DND-41 (cell line): ENCODE measurements around the gene KCNG1.
"Not testable (repeated sequence)": the region's sequence is repeated elsewhere in the genome, so short reads cannot be mapped to it uniquely, and the experiment has no call there.

Experiments used
- ATAC-seq: fragments of 200-7000 bp; cut with Tn5 transposase; 3 replicates; pipeline ENCODE4 v1.9.1; 2021; ENCODE audit warnings: low read depth; ENCODE audit not compliant: insufficient read depth
- DNase-seq: peaks from one replicate; pipeline ENCODE4 v3.0.0-alpha.2; 2020
- H2AFZ ChIP-seq: 2 replicates; pipeline ENCODE4 v1.6.0; 2012; ENCODE audit warnings: low read depth, low read length
- H3K27ac ChIP-seq: 2 replicates; pipeline ENCODE4 v1.5.1; 2012; ENCODE audit warnings: low read length, inconsistent platforms
- H3K27me3 ChIP-seq: fragments of 200-600 bp; sonication (generic); 2 replicates; pipeline ENCODE4 v1.6.0; 2012; ENCODE audit warnings: low read length, mild to moderate bottlenecking, inconsistent platforms; ENCODE audit not compliant: insufficient read depth, poor library complexity
- H3K36me3 ChIP-seq: 2 replicates; pipeline ENCODE4 v1.5.1; 2012; ENCODE audit warnings: low read length, inconsistent platforms; ENCODE audit not compliant: insufficient read depth
- H3K4me1 ChIP-seq: 2 replicates; pipeline ENCODE4 v1.5.1; 2012; ENCODE audit warnings: mild to moderate bottlenecking, low read length; ENCODE audit not compliant: insufficient read depth
- H3K4me2 ChIP-seq: 2 replicates; pipeline ENCODE4 v1.6.0; 2012; ENCODE audit warnings: mild to moderate bottlenecking, moderate library complexity, low read length, inconsistent platforms; ENCODE audit not compliant: insufficient read depth
- H3K4me3 ChIP-seq, 2 experiments: fragments of 200-600 bp in 1 of 2; shearing (Covaris generic) in 1 of 2; 2 replicates each; pipeline ENCODE4 v1.5.1; 2012 to 2016; ENCODE audit warnings: inconsistent platforms in 2 of 2, low read length in 2 of 2, mild to moderate bottlenecking in 2 of 2, low read depth in 1 of 2, moderate library complexity in 1 of 2
- H3K79me2 ChIP-seq: 2 replicates; pipeline ENCODE4 v1.6.0; 2012; ENCODE audit warnings: low read length, inconsistent platforms; ENCODE audit not compliant: insufficient read depth
- H3K9ac ChIP-seq: 2 replicates; pipeline ENCODE4 v1.6.0; 2012; ENCODE audit warnings: low read depth, mild to moderate bottlenecking, inconsistent platforms, low read length, moderate library complexity
- H3K9me3 ChIP-seq: 2 replicates; pipeline ENCODE4 v1.5.1; 2012; ENCODE audit warnings: low read length, moderate library complexity, mild to moderate bottlenecking, inconsistent platforms; ENCODE audit not compliant: insufficient read depth, severe bottlenecking
- H4K20me1 ChIP-seq: 2 replicates; pipeline ENCODE4 v1.6.0; 2012; ENCODE audit warnings: low read length; ENCODE audit not compliant: insufficient read depth
- EZH2 ChIP-seq: IDR thresholded peaks from 3 replicates; pipeline ENCODE4 v1.6.1; 2012; ENCODE audit warnings: borderline replicate concordance, low read depth, mild to moderate bottlenecking, moderate library complexity, low read length, inconsistent platforms; ENCODE audit not compliant: severe bottlenecking
- TF ChIP-seq, protein P1 (sequence below): IDR thresholded peaks from 2 replicates; pipeline ENCODE4 v1.5.1; 2012; ENCODE audit warnings: borderline replicate concordance, low read length, moderate library complexity, mild to moderate bottlenecking; ENCODE audit not compliant: poor library complexity, severe bottlenecking; ENCODE audit errors: extremely low read depth

KCNG1 gene

DNA sequence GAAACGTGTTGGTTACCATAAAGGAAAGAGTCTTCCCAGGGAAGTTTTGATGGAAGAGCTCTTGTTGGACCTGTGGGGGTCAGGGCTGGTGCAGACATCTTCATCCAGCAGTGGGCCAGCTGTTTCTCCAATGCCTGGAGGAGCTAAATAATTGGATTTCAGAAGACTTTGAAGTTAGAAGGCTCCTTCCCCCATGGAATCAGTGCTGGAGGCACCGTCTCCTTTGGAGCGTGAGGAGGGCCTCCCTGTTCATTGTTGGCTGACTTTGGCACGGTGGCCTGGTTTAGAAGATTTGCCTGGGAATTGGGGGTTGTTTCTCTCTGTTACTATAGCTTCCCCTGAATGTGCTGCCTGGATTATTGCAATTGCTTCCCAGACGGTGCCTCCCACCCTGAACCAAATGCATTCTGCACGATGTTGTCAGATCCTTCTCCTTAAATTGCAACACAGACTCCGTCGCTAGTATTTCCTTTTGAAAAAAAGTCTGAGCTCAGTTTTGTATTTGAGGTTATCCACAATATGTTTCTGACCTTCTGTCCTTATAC lies 27.7 kb upstream of the KCNG1 start:
- no peak overlapping the region for H3K27ac ChIP-seq
- no peaks in the 10 kb centered on the region for H3K79me2 ChIP-seq
- H3K4me2 ChIP-seq: no peak overlapping the region
- TF ChIP-seq, protein P1, sequence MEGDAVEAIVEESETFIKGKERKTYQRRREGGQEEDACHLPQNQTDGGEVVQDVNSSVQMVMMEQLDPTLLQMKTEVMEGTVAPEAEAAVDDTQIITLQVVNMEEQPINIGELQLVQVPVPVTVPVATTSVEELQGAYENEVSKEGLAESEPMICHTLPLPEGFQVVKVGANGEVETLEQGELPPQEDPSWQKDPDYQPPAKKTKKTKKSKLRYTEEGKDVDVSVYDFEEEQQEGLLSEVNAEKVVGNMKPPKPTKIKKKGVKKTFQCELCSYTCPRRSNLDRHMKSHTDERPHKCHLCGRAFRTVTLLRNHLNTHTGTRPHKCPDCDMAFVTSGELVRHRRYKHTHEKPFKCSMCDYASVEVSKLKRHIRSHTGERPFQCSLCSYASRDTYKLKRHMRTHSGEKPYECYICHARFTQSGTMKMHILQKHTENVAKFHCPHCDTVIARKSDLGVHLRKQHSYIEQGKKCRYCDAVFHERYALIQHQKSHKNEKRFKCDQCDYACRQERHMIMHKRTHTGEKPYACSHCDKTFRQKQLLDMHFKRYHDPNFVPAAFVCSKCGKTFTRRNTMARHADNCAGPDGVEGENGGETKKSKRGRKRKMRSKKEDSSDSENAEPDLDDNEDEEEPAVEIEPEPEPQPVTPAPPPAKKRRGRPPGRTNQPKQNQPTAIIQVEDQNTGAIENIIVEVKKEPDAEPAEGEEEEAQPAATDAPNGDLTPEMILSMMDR: no peak
- no peak for TF ChIP-seq EZH2
- H3K36me3 ChIP-seq: no peaks in the 10 kb centered on the region
- no peaks in the 10 kb centered on the region for H4K20me1 ChIP-seq
- no peaks in the 10 kb centered on the region for H3K27me3 ChIP-seq
- H3K9me3 ChIP-seq: peaks cover 4% of the 10 kb centered on the region
- no peak for ATAC-seq
- H3K9ac ChIP-seq: no peak overlapping the region
- H3K4me3 ChIP-seq: no peak overlapping the region
- no peaks in the 10 kb centered on the region for H3K4me1 ChIP-seq
- DNase-seq: no peak
- no peak overlapping the region for H2AFZ ChIP-seq

- Histone ChIP-seq H3K4me3 (no peak overlapping the region), H3K4me2 (no peak overlapping the region), H3K27ac (no peak overlapping the region), H2AFZ (no peak overlapping the region), H3K4me1 (no peaks in the 10 kb centered on the region), H3K27me3 (no peaks in the 10 kb centered on the region), H3K9ac (no peak overlapping the region), H3K36me3 (no peaks in the 10 kb centered on the region), H3K79me2 (no peaks in the 10 kb centered on the region), H3K9me3 (peaks cover 4% of the 10 kb centered on the region), H4K20me1 (no peaks in the 10 kb centered on the region)
- DNase-seq (no peak), ATAC-seq (no peak)
- no peak for TF ChIP-seq EZH2
- TF ChIP-seq, protein P1: peak; percentile 20
These were observed 23.4 kb upstream of the KCNG1 start for GRCh38 chr20:51046021-51046985.

GRCh38 chr20:51045492-51045891 lies 22.6 kb upstream of the KCNG1 start:
- not testable (repeated sequence) for H4K20me1 ChIP-seq, H2AFZ ChIP-seq, H3K27ac ChIP-seq, H3K4me2 ChIP-seq, DNase-seq, H3K79me2 ChIP-seq, ATAC-seq, H3K9me3 ChIP-seq, H3K9ac ChIP-seq, H3K4me1 ChIP-seq, H3K27me3 ChIP-seq, H3K36me3 ChIP-seq, H3K4me3 ChIP-seq

DNA sequence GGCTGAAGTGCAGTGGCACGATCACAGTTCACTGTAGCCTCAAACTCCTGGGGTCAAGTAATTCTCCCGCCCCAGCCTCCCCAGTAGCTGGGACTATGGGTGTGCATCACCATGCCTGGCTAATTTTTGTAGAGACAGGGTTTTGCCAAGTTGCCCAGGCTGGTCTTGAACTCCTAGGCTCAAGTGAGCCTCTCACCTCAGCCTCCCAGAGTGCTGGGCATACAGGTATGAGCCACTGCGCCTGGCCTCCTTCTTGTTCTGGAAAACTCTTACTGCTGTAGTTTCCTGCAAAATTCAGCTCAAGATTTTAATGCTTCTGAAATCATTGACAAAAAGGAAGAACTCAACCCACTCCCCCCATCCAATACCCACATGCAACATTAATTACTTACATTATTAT lies 21.9 kb upstream of the KCNG1 start:
- no peak for ATAC-seq
- no peaks in the 10 kb centered on the region for H3K79me2 ChIP-seq
- H3K9ac ChIP-seq: no peak overlapping the region
- no peaks in the 10 kb centered on the region for H3K4me1 ChIP-seq
- H3K4me2 ChIP-seq: no peak overlapping the region
- no peak for DNase-seq
- H2AFZ ChIP-seq: no peak overlapping the region
- TF ChIP-seq EZH2: no peak
- H3K27ac ChIP-seq: no peak overlapping the region
- H4K20me1 ChIP-seq: no peaks in the 10 kb centered on the region
- no peak overlapping the region for H3K4me3 ChIP-seq
- peaks cover 4% of the 10 kb centered on the region for H3K9me3 ChIP-seq
- no peaks in the 10 kb centered on the region for H3K36me3 ChIP-seq
- H3K27me3 ChIP-seq: no peaks in the 10 kb centered on the region
